ENCODE data around the gene INCA1. TPM values are rescaled to one million over a fixed set of nuclear protein-coding genes. Genes with fewer than 3 reads are reported as not detected.
A peak's percentile ranks its signal among the peaks of the same experiment; 100 is the strongest.

The INCA1 gene
- total and polyA plus RNA-seq, 2 of the 8 experiments (the other 6 are each of a cell fraction or from before 2014, with no cell fraction given) = 0.89 to 1.4 TPM

- Histone ChIP-seq H3K79me2 (ENCODE audit: control insufficient read depth in 1 of 2, insufficient read depth in 2 of 2, low read length in 2 of 2) (no peaks in the 10 kb centered on the region), H4K91ac (replicated peaks; ENCODE audit: insufficient read length, low read length) (no peak overlapping the region), H4K20me1 (replicated peaks in 1 of 2; ENCODE audit: control insufficient read depth in 1 of 2, insufficient read depth in 2 of 2, low read length in 2 of 2) (no peaks in the 10 kb centered on the region), H3K23me2 (ENCODE audit: low read depth, low read length) (no peaks in the 10 kb centered on the region), H3K23ac (ENCODE audit: insufficient read length) (no peak overlapping the region), H3K4me1 (replicated peaks in 1 of 4; ENCODE audit: control insufficient read depth in 3 of 4, insufficient read depth in 4 of 4, low read length in 3 of 4) (no peaks in the 10 kb centered on the region), H3K4ac (replicated peaks; ENCODE audit: insufficient read length, low read depth, low read length) (no peak overlapping the region), H4K8ac (ENCODE audit: extremely low read depth, insufficient read depth, low read length) (no peak overlapping the region), H3K9me3 (ENCODE audit: insufficient read depth in 2 of 2, low read depth in 1 of 2, low read length in 1 of 2) (no peaks in the 10 kb centered on the region), H3K27me3 (replicated peaks in 1 of 4; ENCODE audit: control insufficient read depth in 3 of 4, extremely low read depth in 1 of 4, insufficient read depth in 3 of 4, low read length in 3 of 4) (no peaks in the 10 kb centered on the region), H2BK120ac (replicated peaks; ENCODE audit: low read depth, low read length) (no peak overlapping the region), H3K79me1 (ENCODE audit: low read depth, low read length) (no peaks in the 10 kb centered on the region), H3K27ac (ENCODE audit: low read depth, low read length) (no peak overlapping the region), H2BK5ac (ENCODE audit: low read depth, low read length) (no peak overlapping the region), H2BK15ac (ENCODE audit: low read length) (no peak overlapping the region), H3K4me2 (ENCODE audit: insufficient read depth in 1 of 2, low read depth in 2 of 2, low read length in 2 of 2) (no peak overlapping the region), H3K36me3 (ENCODE audit: control insufficient read depth in 2 of 4, insufficient read depth in 4 of 4, low read length in 3 of 4) (no peaks in the 10 kb centered on the region), H3K56ac (replicated peaks; ENCODE audit: insufficient read length, low read depth, low read length) (no peak overlapping the region), H2AFZ (ENCODE audit: low read length) (no peak overlapping the region), H2AK5ac (ENCODE audit: low read depth, low read length) (no peak overlapping the region), H2BK12ac (ENCODE audit: low read depth, low read length) (no peak overlapping the region), H3K14ac (ENCODE audit: insufficient read length) (no peak overlapping the region), H3K18ac (ENCODE audit: extremely low read depth, low read length) (no peak overlapping the region; the same call in 1 of the 2 replicates), H4K5ac (ENCODE audit: insufficient read length, low read depth, low read length) (no peak overlapping the region), H3K9ac (replicated peaks in 1 of 4; ENCODE audit: extremely low read depth in 1 of 4, low read depth in 3 of 4, low read length in 3 of 4) (no peak overlapping the region), H2BK20ac (ENCODE audit: low read length) (no peak overlapping the region), H3K4me3 (ENCODE audit: extremely low read depth in 1 of 4, insufficient read depth in 2 of 4, low read depth in 3 of 4, low read length in 4 of 4) (no peak overlapping the region)
- CTCF ChIA-PET (ENCODE audit: partially characterized antibody) = interaction anchor here (0.8 to 1.6 kb wide), 3 partner anchors 12 to 54 kb away, joined by 3 to 5 read pairs (median 4); no protein-coding TSS in a partner anchor
- no peak for DNase-seq (ENCODE audit: low read depth in 1 of 2, low spot score in 2 of 2)
- no peak for FAIRE-seq
- peak; percentile 34 to 49 for TF ChIP-seq RAD21 (IDR thresholded peaks at IDR 0.05 in 1 of 2, conservative IDR thresholded peaks at IDR 0.05 in 1 of 2; ENCODE audit: low read depth in 2 of 2, low read length in 2 of 2)
- TF ChIP-seq CTCF (IDR thresholded peaks at IDR 0.05; ENCODE audit: control extremely low read depth in 1 of 3, insufficient read depth in 1 of 3, low read depth in 1 of 3, low read length in 3 of 3) = peak; percentile 36 to 56 (median 55); a peak in 3 of 4 replicates
- no peak for TF ChIP-seq RNF2 (IDR thresholded peaks at IDR 0.05; ENCODE audit: borderline replicate concordance, low read depth, low read length, missing control alignments, poor library complexity, severe bottlenecking)
- POLR2A ChIA-PET (ENCODE audit: partially characterized antibody) = interaction anchor here (1.3 kb wide), 1 partner anchor 97 kb away, joined by 3 read pairs; no protein-coding TSS in a partner anchor
- 77% methylated on average over 1 of the region's 1 CpG; no CpG with 5 or more reads in 1 of the 2 experiments for WGBS, 2 experiments (ENCODE audit: extremely low coverage in 1 of 2, insufficient coverage in 1 of 2, insufficient read length in 1 of 2, insufficient replicate concordance in 2 of 2, low coverage in 1 of 2, low lambda C conversion rate in 2 of 2, missing lambda C conversion rate in 1 of 2)
Measured at GRCh38 chr17:5043524-5043923, 46.2 kb upstream of the INCA1 start.

Data from H1 (cell line).